Brain microvascular endothelial cell (primary cell): ENCODE measurements around the gene RNF213.

ENCODE experiments used
- DNase-seq: peaks from one replicate; pipeline ENCODE4 v3.0.0-alpha.2; 2020
- H3K27ac ChIP-seq: fragments of 250-450 bp; sonication (Bioruptor Pico); 2 replicates; pipeline ENCODE4 v1.5.1; 2020; ENCODE audit warnings: mild to moderate bottlenecking, moderate library complexity
- H3K27me3 ChIP-seq: fragments of 250-450 bp; sonication (Bioruptor Pico); replicated peaks from 2 replicates; pipeline ENCODE4 v1.5.1; 2020; ENCODE audit warnings: mild to moderate bottlenecking
- H3K36me3 ChIP-seq: fragments of 250-450 bp; sonication (Bioruptor Pico); replicated peaks from 2 replicates; pipeline ENCODE4 v1.5.1; 2020; ENCODE audit warnings: mild to moderate bottlenecking
- H3K4me3 ChIP-seq: 2 replicates; pipeline ENCODE4 v1.5.1; 2011; ENCODE audit warnings: low read depth, mild to moderate bottlenecking, control low read depth, low read length, moderate library complexity
- in situ Hi-C: cut with HindIII; loops from 2 replicates; pipeline ENCODE4 v1.10.0; 2017; ENCODE audit warnings: low sequenced_read_pairs, low pct_ligation_motif_present
- TF ChIP-seq, protein P1 (sequence below): IDR thresholded peaks from 2 replicates; pipeline ENCODE4 v1.5.1; 2011; ENCODE audit warnings: low read depth, mild to moderate bottlenecking, moderate library complexity, low read length, control low read depth, inconsistent platforms; ENCODE audit errors: missing control alignments

Gene RNF213

DNA sequence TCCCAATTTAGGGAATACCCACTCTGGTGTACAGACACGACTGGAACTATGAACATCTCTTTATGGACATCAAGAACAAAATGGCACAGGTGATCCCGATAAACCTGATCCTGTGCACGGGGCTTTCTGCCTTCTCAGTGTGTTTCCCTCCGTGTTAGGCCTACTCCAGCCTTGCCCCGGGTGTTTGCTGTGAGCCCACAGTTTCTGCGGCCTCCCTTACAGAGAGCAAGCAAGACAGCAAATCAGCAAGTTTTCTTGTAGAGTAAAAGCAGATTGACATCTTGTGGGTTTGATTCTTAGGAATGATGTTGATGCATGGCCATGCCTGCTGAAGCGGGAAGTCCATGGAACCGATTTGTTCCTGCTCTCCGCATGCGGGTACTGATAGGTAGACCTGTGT, 127.9 kb downstream of the RNF213 start:
- in situ Hi-C loops, result no loop called here
- DNase-seq, result no peak
- TF ChIP-seq, protein P1, sequence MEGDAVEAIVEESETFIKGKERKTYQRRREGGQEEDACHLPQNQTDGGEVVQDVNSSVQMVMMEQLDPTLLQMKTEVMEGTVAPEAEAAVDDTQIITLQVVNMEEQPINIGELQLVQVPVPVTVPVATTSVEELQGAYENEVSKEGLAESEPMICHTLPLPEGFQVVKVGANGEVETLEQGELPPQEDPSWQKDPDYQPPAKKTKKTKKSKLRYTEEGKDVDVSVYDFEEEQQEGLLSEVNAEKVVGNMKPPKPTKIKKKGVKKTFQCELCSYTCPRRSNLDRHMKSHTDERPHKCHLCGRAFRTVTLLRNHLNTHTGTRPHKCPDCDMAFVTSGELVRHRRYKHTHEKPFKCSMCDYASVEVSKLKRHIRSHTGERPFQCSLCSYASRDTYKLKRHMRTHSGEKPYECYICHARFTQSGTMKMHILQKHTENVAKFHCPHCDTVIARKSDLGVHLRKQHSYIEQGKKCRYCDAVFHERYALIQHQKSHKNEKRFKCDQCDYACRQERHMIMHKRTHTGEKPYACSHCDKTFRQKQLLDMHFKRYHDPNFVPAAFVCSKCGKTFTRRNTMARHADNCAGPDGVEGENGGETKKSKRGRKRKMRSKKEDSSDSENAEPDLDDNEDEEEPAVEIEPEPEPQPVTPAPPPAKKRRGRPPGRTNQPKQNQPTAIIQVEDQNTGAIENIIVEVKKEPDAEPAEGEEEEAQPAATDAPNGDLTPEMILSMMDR, result no peak
- no peak overlapping the region for H3K27ac ChIP-seq
- peaks cover 57% of the 10 kb centered on the region for H3K36me3 ChIP-seq
- H3K27me3 ChIP-seq, result no peaks in the 10 kb centered on the region
- no peak overlapping the region for H3K4me3 ChIP-seq

DNA sequence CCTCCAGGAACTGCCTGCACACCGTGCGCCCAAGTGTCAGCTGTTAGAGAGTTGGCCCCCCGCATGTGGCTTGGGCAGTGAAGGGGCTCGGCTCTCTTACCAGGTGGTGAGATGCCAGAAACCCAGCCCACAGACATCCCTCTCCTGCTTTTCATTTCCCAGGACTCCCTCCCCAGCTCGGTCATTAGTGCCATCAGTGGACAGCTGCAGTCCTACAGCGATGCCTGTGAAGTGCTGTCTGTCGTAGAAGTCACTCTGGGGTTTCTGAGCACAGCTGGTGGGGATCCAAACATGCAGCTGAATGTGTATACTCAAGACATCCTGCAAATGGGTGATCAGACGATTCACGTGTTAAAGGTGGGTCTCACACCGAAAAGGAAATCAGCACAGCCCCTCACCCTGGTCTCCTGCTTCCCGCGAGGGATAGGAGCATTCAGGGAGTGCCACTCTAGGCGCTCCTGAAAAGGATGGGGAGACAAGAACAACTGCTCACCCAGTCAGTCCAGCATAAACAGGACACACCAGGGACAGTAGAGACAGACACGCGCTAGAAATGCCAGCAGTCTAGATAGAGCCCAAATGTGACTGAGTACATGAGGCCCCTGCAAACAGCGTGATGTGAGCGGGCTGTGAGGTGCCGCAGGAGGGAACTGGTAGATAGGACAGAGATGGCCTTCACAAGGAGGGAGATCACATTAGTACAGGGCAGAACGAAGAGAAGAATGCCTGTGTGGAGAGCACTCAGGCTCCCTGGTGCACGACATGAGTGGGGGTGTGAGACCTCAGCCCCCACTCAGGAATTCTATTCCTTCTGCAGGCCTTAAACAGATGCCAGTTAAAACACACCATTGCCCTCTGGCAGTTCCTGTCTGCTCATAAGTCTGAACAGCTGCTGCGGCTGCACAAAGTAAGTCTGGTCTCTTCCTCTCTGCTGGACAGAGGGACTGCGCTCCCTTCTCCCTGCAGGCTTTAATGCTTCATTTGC, 128.7 kb downstream of the RNF213 start:
- no peaks in the 10 kb centered on the region for H3K27me3 ChIP-seq
- H3K36me3 ChIP-seq, result peaks cover 55% of the 10 kb centered on the region
- in situ Hi-C loops, result no loop called here
- TF ChIP-seq, protein P1, result no peak
- H3K27ac ChIP-seq, result no peak overlapping the region
- no peak for DNase-seq
- H3K4me3 ChIP-seq, result no peak overlapping the region

DNA sequence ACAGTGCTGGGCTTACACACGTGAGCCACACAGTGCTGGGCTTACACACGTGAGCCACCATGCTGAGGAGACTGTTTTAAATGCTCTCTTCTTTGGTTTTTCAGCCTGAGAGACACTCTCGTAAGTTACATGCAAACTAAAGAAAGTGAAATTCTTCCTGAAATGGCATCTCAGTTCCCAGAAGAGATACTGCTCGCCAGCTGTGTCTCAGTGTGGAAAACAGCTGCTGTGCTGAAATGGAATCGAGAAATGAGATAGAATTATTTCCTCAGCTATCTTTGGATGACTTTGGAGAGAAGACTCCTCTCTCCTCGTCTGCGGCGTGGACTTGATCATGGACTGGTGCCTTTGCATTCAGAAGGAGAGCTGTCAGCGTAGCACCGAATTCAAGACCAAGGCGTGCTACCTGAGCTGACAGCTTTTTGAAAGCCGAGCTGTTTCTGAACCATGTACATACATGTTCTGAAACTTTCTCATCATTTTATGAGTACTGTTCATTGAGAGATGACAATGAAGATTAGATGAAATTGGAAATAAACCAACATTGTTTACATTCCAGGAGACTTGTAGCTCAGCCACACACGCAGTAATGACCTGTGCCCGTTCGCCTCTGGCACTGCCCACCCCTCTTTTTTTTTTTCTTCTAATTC, 132.7 kb downstream of the RNF213 start:
- TF ChIP-seq, protein P1, result no peak
- no peak for DNase-seq
- no peak overlapping the region for H3K4me3 ChIP-seq
- no peak overlapping the region for H3K27ac ChIP-seq
- peaks cover 30% of the 10 kb centered on the region for H3K36me3 ChIP-seq
- no peaks in the 10 kb centered on the region for H3K27me3 ChIP-seq
- in situ Hi-C loops, result no loop called here

DNA sequence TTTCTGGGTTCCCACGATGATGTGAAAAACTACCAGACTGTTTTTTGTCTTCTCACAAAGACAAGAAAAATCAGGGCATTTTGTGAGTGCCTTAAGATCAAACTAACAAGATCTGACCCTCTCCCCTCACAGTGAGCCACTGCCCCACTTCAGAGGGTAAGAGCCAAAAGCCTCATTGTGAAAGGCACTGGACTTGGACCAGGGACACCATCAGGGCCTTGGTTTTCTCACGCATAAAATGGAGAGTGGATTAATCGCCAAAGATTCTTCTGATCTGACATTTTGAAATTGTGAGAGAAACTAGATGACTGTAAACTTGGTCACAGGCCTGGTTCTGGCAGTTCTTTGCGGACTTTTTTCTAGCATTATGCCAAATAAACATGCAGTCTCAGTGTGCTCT, 133.3 kb downstream of the RNF213 start:
- Histone ChIP-seq H3K36me3 (peaks cover 24% of the 10 kb centered on the region), H3K27me3 (no peaks in the 10 kb centered on the region), H3K4me3 (no peak overlapping the region), H3K27ac (no peak overlapping the region)
- no peak for DNase-seq
- TF ChIP-seq, protein P1, result no peak
- in situ Hi-C loops, result no loop called here

DNA sequence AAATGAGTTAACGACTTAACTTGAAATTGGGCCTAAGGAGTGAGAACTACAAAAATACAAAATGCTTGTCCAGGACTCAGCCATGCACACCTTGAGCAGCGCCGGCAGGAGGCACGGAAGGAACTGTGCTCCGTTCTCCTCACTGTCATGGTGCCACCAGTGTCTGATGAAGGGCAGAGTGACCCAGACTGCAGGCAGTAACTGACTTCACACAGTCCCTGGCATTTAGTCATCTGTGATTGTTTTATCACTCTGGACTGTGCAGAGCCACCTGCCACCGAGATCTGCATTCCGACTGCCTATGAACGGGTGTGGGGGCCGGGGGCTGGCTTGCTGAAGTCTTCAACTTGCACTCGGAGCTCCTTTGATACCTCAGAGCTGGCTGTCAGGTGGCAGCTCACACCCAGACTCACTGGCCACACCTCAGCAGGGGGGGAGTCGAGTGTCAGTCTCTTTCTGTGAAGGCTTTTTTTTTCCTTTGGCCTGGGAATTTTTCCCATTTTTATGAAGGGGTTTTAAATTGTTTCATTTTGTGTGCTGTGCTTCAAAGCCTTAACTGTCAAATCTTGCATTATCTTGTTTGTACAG, 134.1 kb downstream of the RNF213 start:
- peaks cover 17% of the 10 kb centered on the region for H3K36me3 ChIP-seq
- H3K4me3 ChIP-seq, result no peak overlapping the region
- no peaks in the 10 kb centered on the region for H3K27me3 ChIP-seq
- H3K27ac ChIP-seq, result no peak overlapping the region
- in situ Hi-C loops, result no loop called here
- no peak for DNase-seq
- TF ChIP-seq, protein P1, result no peak
